Measurements from ENCODE around the gene HLCS. TPM values are rescaled to one million over a fixed set of nuclear protein-coding genes. Genes with fewer than 3 reads are reported as not detected.

Gene HLCS
- total and polyA plus RNA-seq, 4 donors = 12.5 to 28.8 (median 15.7) TPM

DNA sequence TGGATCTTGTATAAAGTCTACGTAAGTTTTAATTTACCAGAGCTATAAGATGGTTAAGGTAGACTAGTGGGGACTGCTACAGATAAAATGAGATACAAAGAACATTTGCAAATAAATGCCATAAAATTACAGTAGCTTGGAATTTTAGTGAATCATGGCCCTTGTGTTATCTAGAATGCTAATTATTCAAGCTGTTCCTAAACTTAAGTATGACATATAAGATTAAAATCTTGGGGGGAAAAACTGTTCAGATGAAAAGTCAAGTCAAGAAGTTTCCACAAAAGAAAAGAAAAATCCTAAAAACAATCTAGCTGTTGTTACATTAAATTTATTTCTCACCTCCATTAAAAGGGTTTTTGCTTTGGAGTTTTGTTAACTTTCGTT is 215.9 kb downstream of the HLCS start:
- H3K4me1 ChIP-seq (ENCODE audit: control insufficient read depth, insufficient read depth, low read length) = peaks cover 10% of the 10 kb centered on the region
- H3K36me3 ChIP-seq (ENCODE audit: control insufficient read depth, insufficient read depth, low read length) = peaks cover 6% of the 10 kb centered on the region
- no peak overlapping the region for H3K27ac ChIP-seq (ENCODE audit: low read depth, low read length)
- no peaks in the 10 kb centered on the region for H3K9me3 ChIP-seq (ENCODE audit: control insufficient read depth, insufficient read depth, low read length)
- H3K4me3 ChIP-seq (ENCODE audit: low read depth, low read length) = no peak overlapping the region
- WGBS (ENCODE audit: insufficient coverage) = no CpG with 5 or more reads among the region's 2 CpGs
- DNase-seq (ENCODE audit: low read depth in 4 of 6, low spot score in 6 of 6) = no peak
- H3K27me3 ChIP-seq (ENCODE audit: control insufficient read depth, insufficient read depth, low read length) = peaks cover 20% of the 10 kb centered on the region

DNA sequence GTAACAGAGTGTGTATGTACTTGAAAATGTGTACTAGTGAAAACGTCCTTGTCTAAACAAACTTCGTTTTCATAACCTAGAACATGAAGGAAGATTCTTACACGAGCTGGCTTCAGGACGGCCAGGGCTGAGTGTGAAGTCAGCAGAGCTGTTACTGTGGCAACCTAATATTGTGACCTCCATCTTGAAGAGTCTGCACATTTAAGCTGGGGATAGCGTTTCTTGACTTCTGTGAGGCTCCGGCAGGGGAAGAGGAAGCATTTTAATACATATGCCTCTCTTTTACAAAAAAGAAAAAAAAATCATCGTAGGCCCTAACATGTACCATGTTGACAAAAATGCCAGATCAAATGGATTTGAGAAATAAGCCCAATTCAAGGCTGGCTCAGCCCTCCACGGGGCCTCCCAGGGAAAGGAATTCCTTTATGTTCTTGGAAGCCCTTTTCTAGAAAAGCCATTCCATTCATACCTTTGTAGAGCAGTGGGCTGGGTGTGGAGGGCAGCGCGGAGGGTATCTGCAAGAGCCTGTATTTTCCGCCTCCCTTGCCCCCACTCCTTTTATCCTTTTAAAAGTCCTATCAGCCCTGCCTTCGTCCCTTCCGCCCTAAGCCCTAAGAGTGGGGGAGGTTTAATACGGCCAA is 216.4 kb downstream of the HLCS start:
- peaks cover 6% of the 10 kb centered on the region for H3K36me3 ChIP-seq (ENCODE audit: control insufficient read depth, insufficient read depth, low read length)
- H3K27me3 ChIP-seq (ENCODE audit: control insufficient read depth, insufficient read depth, low read length) = peaks cover 26% of the 10 kb centered on the region
- peaks cover 14% of the 10 kb centered on the region for H3K4me1 ChIP-seq (ENCODE audit: control insufficient read depth, insufficient read depth, low read length)
- H3K4me3 ChIP-seq (ENCODE audit: low read depth, low read length) = no peak overlapping the region
- H3K27ac ChIP-seq (ENCODE audit: low read depth, low read length) = no peak overlapping the region
- 60% methylated on average over 3 of the region's 14 CpGs for WGBS (ENCODE audit: insufficient coverage)
- DNase-seq (ENCODE audit: low read depth in 4 of 6, low spot score in 6 of 6) = peak in 2 of 6 donors; percentile 58 to 80
- no peaks in the 10 kb centered on the region for H3K9me3 ChIP-seq (ENCODE audit: control insufficient read depth, insufficient read depth, low read length)

DNA sequence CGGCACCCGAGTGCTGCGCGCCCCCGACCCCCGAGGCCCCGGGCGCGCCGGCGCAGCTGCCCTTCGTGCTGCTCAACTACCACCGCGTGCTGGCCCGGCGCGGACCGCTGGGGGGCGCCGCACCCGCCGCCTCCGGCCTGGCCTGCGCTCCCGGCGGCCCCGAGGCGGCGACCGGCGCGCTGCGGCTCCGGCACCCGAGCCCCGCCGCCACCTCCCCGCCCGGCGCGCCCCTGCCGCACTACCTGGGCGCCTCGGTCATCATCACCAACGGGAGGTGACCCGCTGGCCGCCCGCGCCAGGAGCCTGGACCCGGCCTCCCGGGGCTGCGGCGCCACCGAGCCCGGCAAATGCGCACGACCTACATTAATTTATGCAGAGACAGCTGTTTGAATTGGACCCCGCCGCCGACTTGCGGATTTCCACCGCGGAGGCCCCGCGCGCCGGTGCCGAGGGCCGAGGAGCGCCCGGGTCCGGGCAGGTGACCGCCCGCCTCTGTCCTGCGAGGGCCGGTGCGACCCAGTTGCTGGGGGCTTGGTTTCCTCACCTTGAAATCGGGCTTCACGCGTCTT is 218.6 kb downstream of the HLCS start:
- peak in 2 of 6 donors; percentile 68 to 75 for DNase-seq (ENCODE audit: low read depth in 4 of 6, low spot score in 6 of 6)
- peaks cover 28% of the 10 kb centered on the region for H3K27me3 ChIP-seq (ENCODE audit: control insufficient read depth, insufficient read depth, low read length)
- no peak overlapping the region for H3K4me3 ChIP-seq (ENCODE audit: low read depth, low read length)
- H3K4me1 ChIP-seq (ENCODE audit: control insufficient read depth, insufficient read depth, low read length) = peaks cover 22% of the 10 kb centered on the region
- no peaks in the 10 kb centered on the region for H3K9me3 ChIP-seq (ENCODE audit: control insufficient read depth, insufficient read depth, low read length)
- no peak overlapping the region for H3K27ac ChIP-seq (ENCODE audit: low read depth, low read length)
- H3K36me3 ChIP-seq (ENCODE audit: control insufficient read depth, insufficient read depth, low read length) = no peaks in the 10 kb centered on the region
- WGBS (ENCODE audit: insufficient coverage) = 2% methylated on average over 80 of the region's 80 CpGs

DNA sequence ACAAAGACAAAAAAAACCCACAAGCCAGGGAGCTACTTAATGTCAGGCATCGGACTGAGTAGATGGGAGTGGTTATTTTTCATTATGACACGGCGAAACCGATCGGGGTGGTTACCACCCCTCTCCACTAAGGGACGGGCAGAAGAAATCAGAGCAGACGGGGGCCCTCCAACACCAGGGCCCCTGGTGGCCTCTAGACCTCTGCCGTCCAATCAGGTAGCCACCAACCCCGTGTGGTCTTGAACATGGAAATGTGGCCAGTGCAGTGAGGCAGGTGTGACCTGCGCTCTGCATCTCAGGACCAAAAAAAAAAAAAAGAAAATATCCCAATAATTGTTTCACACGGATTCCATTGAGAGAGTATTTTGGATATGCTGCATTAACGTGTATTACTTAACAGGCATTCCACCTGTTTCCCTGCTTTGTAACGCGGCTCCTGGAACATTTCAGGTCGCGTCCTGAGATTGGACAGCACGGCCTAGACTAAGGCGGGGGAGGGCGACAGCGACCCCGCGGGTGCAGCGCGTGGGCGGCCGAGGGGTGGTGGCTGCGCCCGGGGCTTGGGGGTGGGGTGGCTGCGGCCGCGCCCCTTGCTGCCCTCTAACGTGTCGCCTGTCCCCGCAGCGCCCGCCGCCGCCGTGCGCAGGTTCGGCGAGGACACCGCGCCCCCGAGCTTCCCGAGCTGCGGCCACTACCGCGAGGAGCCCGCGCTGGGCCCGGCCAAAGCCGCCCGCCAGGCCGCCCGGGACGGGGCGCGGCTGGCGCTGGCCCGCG is 219.2 kb downstream of the HLCS start:
- Histone ChIP-seq H3K4me3 (ENCODE audit: low read depth, low read length) (no peak overlapping the region), H3K36me3 (ENCODE audit: control insufficient read depth, insufficient read depth, low read length) (no peaks in the 10 kb centered on the region), H3K9me3 (ENCODE audit: control insufficient read depth, insufficient read depth, low read length) (no peaks in the 10 kb centered on the region), H3K4me1 (ENCODE audit: control insufficient read depth, insufficient read depth, low read length) (peaks cover 22% of the 10 kb centered on the region), H3K27ac (ENCODE audit: low read depth, low read length) (no peak overlapping the region), H3K27me3 (ENCODE audit: control insufficient read depth, insufficient read depth, low read length) (peaks cover 28% of the 10 kb centered on the region)
- 3% methylated on average over 55 of the region's 62 CpGs for WGBS (ENCODE audit: insufficient coverage)
- DNase-seq (ENCODE audit: low read depth in 4 of 6, low spot score in 6 of 6) = peak in 2 of 6 donors; percentile 38 to 41

DNA sequence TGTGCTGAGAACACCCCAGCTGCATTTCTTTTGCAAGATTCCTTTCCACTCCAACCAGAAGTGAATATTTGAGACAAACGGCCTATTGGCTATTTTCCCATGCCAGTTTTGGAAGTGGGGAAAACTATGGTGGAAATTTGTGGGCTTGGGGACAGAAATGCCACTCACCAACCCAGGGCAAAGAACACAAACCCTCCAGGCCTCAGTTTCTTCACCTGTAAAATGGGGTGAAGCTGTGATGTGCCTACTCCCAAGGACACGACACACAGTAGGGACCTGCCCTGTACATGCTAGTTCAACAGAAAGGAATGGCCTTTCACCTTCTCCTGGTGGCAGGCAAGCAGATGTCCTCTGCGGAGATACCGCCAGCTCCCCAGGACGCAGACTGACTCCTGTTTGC is 221.0 kb downstream of the HLCS start:
- no peaks in the 10 kb centered on the region for H3K9me3 ChIP-seq (ENCODE audit: control insufficient read depth, insufficient read depth, low read length)
- peaks cover 22% of the 10 kb centered on the region for H3K4me1 ChIP-seq (ENCODE audit: control insufficient read depth, insufficient read depth, low read length)
- H3K27me3 ChIP-seq (ENCODE audit: control insufficient read depth, insufficient read depth, low read length) = peaks cover 28% of the 10 kb centered on the region
- whole genome bisulfite sequencing (ENCODE audit: insufficient coverage) = 100% methylated on average over 4 of the region's 5 CpGs
- H3K4me3 ChIP-seq (ENCODE audit: low read depth, low read length) = no peak overlapping the region
- DNase-seq (ENCODE audit: low read depth in 4 of 6, low spot score in 6 of 6) = no peak
- no peak overlapping the region for H3K27ac ChIP-seq (ENCODE audit: low read depth, low read length)
- H3K36me3 ChIP-seq (ENCODE audit: control insufficient read depth, insufficient read depth, low read length) = no peaks in the 10 kb centered on the region

DNA sequence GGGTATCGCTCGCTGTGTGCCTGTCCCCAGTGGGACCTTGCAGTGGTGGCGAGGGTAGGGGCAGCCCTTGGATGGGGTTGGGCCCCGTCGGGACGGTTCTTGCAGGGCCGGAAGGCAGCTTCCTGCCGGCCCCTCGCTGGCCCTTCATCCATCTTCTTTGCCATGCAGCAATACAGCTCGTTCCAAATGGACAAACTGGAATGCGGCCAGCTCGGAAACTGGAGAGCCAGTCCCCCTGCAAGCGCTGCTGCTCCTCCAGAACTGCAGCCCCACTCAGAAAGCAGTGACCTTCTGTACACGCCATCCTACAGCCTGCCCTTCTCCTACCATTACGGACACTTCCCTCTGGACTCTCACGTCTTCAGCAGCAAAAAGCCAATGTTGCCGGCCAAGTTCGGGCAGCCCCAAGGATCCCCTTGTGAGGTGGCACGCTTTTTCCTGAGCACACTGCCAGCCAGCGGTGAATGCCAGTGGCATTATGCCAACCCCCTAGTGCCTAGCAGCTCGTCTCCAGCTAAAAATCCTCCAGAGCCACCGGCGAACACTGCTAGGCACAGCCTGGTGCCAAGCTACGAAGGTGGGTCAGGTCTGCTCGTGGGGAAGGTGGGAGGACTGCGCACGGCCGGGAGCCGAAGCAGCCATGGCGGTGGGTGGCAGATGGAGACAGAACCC is 221.8 kb downstream of the HLCS start:
- Histone ChIP-seq H3K4me3 (ENCODE audit: low read depth, low read length) (no peak overlapping the region), H3K9me3 (ENCODE audit: control insufficient read depth, insufficient read depth, low read length) (no peaks in the 10 kb centered on the region), H3K27ac (ENCODE audit: low read depth, low read length) (no peak overlapping the region), H3K27me3 (ENCODE audit: control insufficient read depth, insufficient read depth, low read length) (peaks cover 28% of the 10 kb centered on the region), H3K36me3 (ENCODE audit: control insufficient read depth, insufficient read depth, low read length) (no peaks in the 10 kb centered on the region), H3K4me1 (ENCODE audit: control insufficient read depth, insufficient read depth, low read length) (peaks cover 22% of the 10 kb centered on the region)
- DNase-seq (ENCODE audit: low read depth in 4 of 6, low spot score in 6 of 6) = peak in 2 of 6 donors; percentile 79 to 83
- 38% methylated on average over 30 of the region's 30 CpGs for WGBS (ENCODE audit: insufficient coverage)

DNA sequence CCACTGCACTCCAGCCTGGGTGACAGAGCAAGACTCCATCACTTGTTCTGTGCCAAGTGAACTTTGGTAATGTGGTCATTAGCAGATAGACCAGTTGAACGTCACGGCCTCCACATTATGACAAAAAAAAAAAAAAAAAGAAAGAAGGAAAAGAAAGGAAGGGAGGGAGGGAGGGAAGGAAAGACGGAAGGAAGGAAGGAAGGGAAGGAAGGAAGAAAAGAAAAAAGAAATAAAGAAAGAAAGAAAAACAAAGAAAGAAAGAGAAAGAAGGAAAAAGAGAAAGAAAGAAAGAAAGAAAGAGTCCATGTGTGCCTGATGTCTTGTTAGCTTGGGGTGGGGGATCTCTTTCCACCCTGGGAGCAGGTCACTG is 222.3 kb downstream of the HLCS start:
- H3K4me1 ChIP-seq (ENCODE audit: control insufficient read depth, insufficient read depth, low read length) = peaks cover 22% of the 10 kb centered on the region
- DNase-seq (ENCODE audit: low read depth in 4 of 6, low spot score in 6 of 6) = no peak
- 100% methylated on average over 1 of the region's 3 CpGs for WGBS (ENCODE audit: insufficient coverage)
- no peak overlapping the region for H3K4me3 ChIP-seq (ENCODE audit: low read depth, low read length)
- H3K9me3 ChIP-seq (ENCODE audit: control insufficient read depth, insufficient read depth, low read length) = no peaks in the 10 kb centered on the region
- H3K36me3 ChIP-seq (ENCODE audit: control insufficient read depth, insufficient read depth, low read length) = no peaks in the 10 kb centered on the region
- peaks cover 28% of the 10 kb centered on the region for H3K27me3 ChIP-seq (ENCODE audit: control insufficient read depth, insufficient read depth, low read length)
- no peak overlapping the region for H3K27ac ChIP-seq (ENCODE audit: low read depth, low read length)

DNA sequence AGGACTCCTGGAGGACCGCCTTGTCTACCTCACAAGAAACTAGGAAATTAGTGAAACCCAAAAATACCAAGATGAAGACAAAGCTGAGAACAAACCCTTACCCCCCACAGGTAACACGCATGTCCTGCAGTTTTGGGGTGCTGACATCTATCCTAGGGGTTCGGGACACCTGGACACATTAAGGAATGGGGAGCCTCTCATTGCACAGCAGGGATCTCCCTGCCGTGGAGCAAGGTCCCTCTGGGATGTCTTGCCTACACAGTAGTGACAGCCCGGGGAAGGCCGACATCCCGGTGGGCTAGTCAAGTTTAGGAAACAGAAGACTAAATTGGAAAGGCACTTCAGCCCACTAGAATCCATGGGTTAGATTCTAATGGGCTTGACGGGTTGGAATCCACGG is 223.0 kb downstream of the HLCS start:
- 93% methylated on average over 8 of the region's 9 CpGs for WGBS (ENCODE audit: insufficient coverage)
- H3K4me1 ChIP-seq (ENCODE audit: control insufficient read depth, insufficient read depth, low read length) = peaks cover 22% of the 10 kb centered on the region
- H3K27ac ChIP-seq (ENCODE audit: low read depth, low read length) = no peak overlapping the region
- H3K36me3 ChIP-seq (ENCODE audit: control insufficient read depth, insufficient read depth, low read length) = no peaks in the 10 kb centered on the region
- no peak overlapping the region for H3K4me3 ChIP-seq (ENCODE audit: low read depth, low read length)
- no peaks in the 10 kb centered on the region for H3K9me3 ChIP-seq (ENCODE audit: control insufficient read depth, insufficient read depth, low read length)
- H3K27me3 ChIP-seq (ENCODE audit: control insufficient read depth, insufficient read depth, low read length) = peaks cover 26% of the 10 kb centered on the region
- no peak for DNase-seq (ENCODE audit: low read depth in 4 of 6, low spot score in 6 of 6)

DNA sequence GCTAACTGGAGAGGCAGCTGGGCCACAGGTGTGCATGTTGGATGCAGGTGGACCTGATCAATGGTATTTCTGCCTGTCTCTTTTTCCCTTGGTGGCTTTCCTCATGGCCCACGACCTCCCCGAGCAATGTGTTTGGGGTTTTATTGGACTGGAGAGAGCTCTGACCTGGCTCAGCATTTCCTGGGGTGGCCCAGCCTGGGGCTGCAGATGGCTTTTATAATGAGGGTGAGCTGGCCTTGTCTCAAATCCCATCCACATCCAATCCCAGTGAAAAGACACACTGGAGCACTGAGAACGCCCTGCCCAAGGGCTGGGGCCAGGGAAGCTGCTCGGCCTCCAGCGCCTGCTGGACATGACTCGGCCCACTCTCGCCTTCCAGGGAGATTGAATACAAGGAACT is 223.5 kb downstream of the HLCS start:
- no peak for DNase-seq (ENCODE audit: low read depth in 4 of 6, low spot score in 6 of 6)
- Histone ChIP-seq H3K27me3 (ENCODE audit: control insufficient read depth, insufficient read depth, low read length) (peaks cover 23% of the 10 kb centered on the region), H3K9me3 (ENCODE audit: control insufficient read depth, insufficient read depth, low read length) (no peaks in the 10 kb centered on the region), H3K27ac (ENCODE audit: low read depth, low read length) (no peak overlapping the region), H3K36me3 (ENCODE audit: control insufficient read depth, insufficient read depth, low read length) (no peaks in the 10 kb centered on the region), H3K4me1 (ENCODE audit: control insufficient read depth, insufficient read depth, low read length) (peaks cover 19% of the 10 kb centered on the region), H3K4me3 (ENCODE audit: low read depth, low read length) (no peak overlapping the region)
- WGBS (ENCODE audit: insufficient coverage) = 100% methylated on average over 5 of the region's 7 CpGs

All from spinal cord (tissue), 10 donors.